CD4-positive, alpha-beta memory T cell (primary cell): ENCODE results near the gene TEP1. TPM values are rescaled to one million over a fixed set of nuclear protein-coding genes. Genes with fewer than 3 reads are reported as not detected.

Source experiments
- CTCF ChIA-PET: fragments of 350-600 bp; sonication (Branson Sonifier 250); formaldehyde crosslinking; loops from one replicate; lab custom pipeline; 2021; ENCODE audit warnings: inconsistent platforms; ENCODE audit not compliant: partially characterized antibody; lab: Charles Lee
- POLR2A ChIA-PET: fragments of 350-600 bp; sonication (Branson Sonifier 250); formaldehyde crosslinking; loops from one replicate; lab custom pipeline; 2021; ENCODE audit not compliant: partially characterized antibody; lab: Charles Lee
- DNase-seq, 5 donors: peaks; one replicate each; pipeline versions ENCODE4 v3.0.0 to v3.0.0-alpha.2; 2020 to 2022; ENCODE audit warnings: mixed read lengths in 1 of 5
- H3K27ac ChIP-seq: one replicate; pipeline ENCODE4 v1.7.0; 2013; ENCODE audit warnings: low read depth, low read length
- H3K27me3 ChIP-seq: 2 replicates; pipeline ENCODE4 v1.7.0; 2013; ENCODE audit warnings: mild to moderate bottlenecking, low read length, moderate library complexity; ENCODE audit not compliant: insufficient read depth
- H3K36me3 ChIP-seq: 2 replicates; pipeline ENCODE4 v1.7.0; 2013; ENCODE audit warnings: mild to moderate bottlenecking, low read length, moderate library complexity; ENCODE audit not compliant: insufficient read depth
- H3K4me1 ChIP-seq: 2 replicates; pipeline ENCODE4 v1.7.0; 2013; ENCODE audit warnings: mild to moderate bottlenecking, low read length, moderate library complexity; ENCODE audit not compliant: insufficient read depth
- H3K4me3 ChIP-seq, 2 donors: one replicate each; pipeline ENCODE4 v1.7.0; 2013; ENCODE audit warnings: low read length in 2 of 2, mild to moderate bottlenecking in 1 of 2
- H3K9me3 ChIP-seq, 2 donors: one replicate each; pipeline ENCODE4 v1.7.0; 2013; ENCODE audit warnings: low read length in 2 of 2, control low read depth in 1 of 2; ENCODE audit not compliant: control insufficient read depth in 1 of 2
- H3K27ac Mint-ChIP-seq, 7 donors: one replicate each; pipeline ENCODE4 v1.8.0; 2020 to 2021; ENCODE audit warnings: mixed read lengths in 7 of 7, mild to moderate bottlenecking in 6 of 7, inconsistent platforms in 3 of 7, moderate library complexity in 3 of 7
- H3K27me3 Mint-ChIP-seq, 2 donors: one replicate each; pipeline ENCODE4 v1.8.0; 2020 to 2021; ENCODE audit warnings: mixed read lengths in 2 of 2
- H3K36me3 Mint-ChIP-seq, 2 donors: one replicate each; pipeline ENCODE4 v1.8.0; 2020 to 2021; ENCODE audit warnings: mixed read lengths in 2 of 2, inconsistent platforms in 1 of 2, mild to moderate bottlenecking in 1 of 2
- H3K4me1 Mint-ChIP-seq, 4 donors: one replicate each; pipeline ENCODE4 v1.8.0; 2020 to 2021; ENCODE audit warnings: mixed read lengths in 4 of 4, mild to moderate bottlenecking in 1 of 4
- H3K4me3 Mint-ChIP-seq, 8 donors: one replicate each; pipeline ENCODE4 v1.8.0; 2020 to 2021; ENCODE audit warnings: mixed read lengths in 8 of 8, mild to moderate bottlenecking in 7 of 8, moderate library complexity in 6 of 8, inconsistent platforms in 3 of 8
- H3K9me3 Mint-ChIP-seq, 8 donors: one replicate each; pipeline ENCODE4 v1.8.0; 2020 to 2021; ENCODE audit warnings: mixed read lengths in 8 of 8, mild to moderate bottlenecking in 5 of 8, inconsistent platforms in 3 of 8, moderate library complexity in 1 of 8
- intact Hi-C: fragments of 100-400 bp; cut with micrococcal nuclease; formaldehyde crosslinking; loops from one replicate; pipeline ENCODE4 v1.15.1; 2023
- polyA plus RNA-seq, 2 donors: library from polyadenylated mRNA; unstranded; fragments of 300-500 nt; fragmentation: Illumina TruSeq; gene quantifications; one replicate each; pipeline ENCODE4 v1.2.3, GENCODE V29; 2021
- total RNA-seq, 2 experiments: library from RNA; stranded (reverse); gene quantifications; one replicate each; pipeline ENCODE4 v1.2.3, GENCODE V29; 2021

TEP1 gene
- total and polyA plus RNA-seq, 4 experiments from 2014 or later: 6.8 to 67.3 (median 66.7) TPM; not detected in 1

DNA sequence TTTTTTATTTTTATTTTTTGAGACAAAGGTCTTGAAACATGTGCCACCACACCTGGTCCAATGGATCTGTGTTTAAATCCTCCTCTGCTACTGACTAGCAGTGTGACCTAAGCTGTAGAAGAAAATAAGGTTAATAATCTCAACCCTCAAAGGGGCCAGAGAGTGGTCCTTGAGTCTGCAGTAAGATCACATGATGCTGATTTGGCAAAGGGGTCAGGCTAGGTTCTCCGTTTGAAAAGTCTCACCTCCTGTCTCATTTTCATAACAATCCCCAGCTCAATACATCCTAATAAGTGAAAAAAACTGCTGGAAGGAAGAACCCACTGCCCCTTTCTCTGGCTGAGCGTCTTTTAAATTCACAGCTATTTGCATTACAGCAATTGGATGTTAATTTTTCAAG lies 8.0 kb upstream of the TEP1 start:
- POLR2A ChIA-PET: interaction anchor here (1.1 kb wide), 1 partner anchor 34 kb away, joined by 3 read pairs; the partner anchor contains the start of genes APEX1 and OSGEP
- H3K4me1 Mint-ChIP-seq: peaks cover 0 to 1% (median 0%) of the 10 kb centered on the region in 4 donors
- Histone ChIP-seq H3K27me3 (no peaks in the 10 kb centered on the region), H3K9me3 (no peaks in the 10 kb centered on the region), H3K27ac (no peak overlapping the region), H3K4me3 (no peak overlapping the region), H3K36me3 (no peaks in the 10 kb centered on the region), H3K4me1 (peaks cover under 1% of the 10 kb centered on the region)
- no peak overlapping the region for H3K27ac Mint-ChIP-seq
- CTCF ChIA-PET: interaction anchor here (1.3 to 2.1 kb wide), 3 partner anchors 93 to 159 kb away, joined by 3 to 6 read pairs (median 5); no protein-coding TSS in a partner anchor
- no peak for DNase-seq
- H3K36me3 Mint-ChIP-seq: no peaks in the 10 kb centered on the region
- H3K9me3 Mint-ChIP-seq: no peaks in the 10 kb centered on the region
- intact Hi-C loops: no loop called here
- H3K4me3 Mint-ChIP-seq: no peak overlapping the region
- peaks cover 1 to 2% of the 10 kb centered on the region in 2 donors for H3K27me3 Mint-ChIP-seq

DNA sequence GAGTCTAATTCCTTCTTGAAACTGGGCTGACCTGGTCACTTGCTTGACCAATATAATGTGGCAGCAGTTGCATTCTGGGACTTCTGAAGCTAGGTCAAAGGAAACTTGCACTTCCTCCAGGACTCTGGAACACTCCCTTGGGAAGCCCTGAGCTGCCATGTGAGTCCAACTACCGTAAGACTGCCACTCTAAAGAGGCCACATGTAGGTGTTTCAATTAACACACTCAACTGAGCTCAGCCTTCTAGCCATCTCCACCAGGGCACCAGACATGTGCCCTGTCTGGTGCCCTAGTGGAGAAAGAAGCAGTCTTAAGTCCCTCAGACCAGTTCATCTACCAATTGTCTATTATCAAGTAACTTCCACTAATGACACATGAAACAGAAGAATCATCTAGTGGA lies 6.1 kb upstream of the TEP1 start:
- H3K4me3 Mint-ChIP-seq: no peak overlapping the region
- peaks cover 0 to 1% of the 10 kb centered on the region in 2 donors for H3K27me3 Mint-ChIP-seq
- Histone ChIP-seq H3K4me3 (no peak overlapping the region), H3K27me3 (no peaks in the 10 kb centered on the region), H3K9me3 (no peaks in the 10 kb centered on the region), H3K36me3 (no peaks in the 10 kb centered on the region), H3K27ac (no peak overlapping the region), H3K4me1 (peaks cover 10% of the 10 kb centered on the region)
- no peaks in the 10 kb centered on the region for H3K9me3 Mint-ChIP-seq
- intact Hi-C loops: no loop called here
- ChIA-PET CTCF (no interaction called here), POLR2A (no interaction called here)
- H3K27ac Mint-ChIP-seq: no peak overlapping the region
- peaks cover 3 to 14% (median 6%) of the 10 kb centered on the region in 4 donors for H3K4me1 Mint-ChIP-seq
- no peaks in the 10 kb centered on the region for H3K36me3 Mint-ChIP-seq
- no peak for DNase-seq

DNA sequence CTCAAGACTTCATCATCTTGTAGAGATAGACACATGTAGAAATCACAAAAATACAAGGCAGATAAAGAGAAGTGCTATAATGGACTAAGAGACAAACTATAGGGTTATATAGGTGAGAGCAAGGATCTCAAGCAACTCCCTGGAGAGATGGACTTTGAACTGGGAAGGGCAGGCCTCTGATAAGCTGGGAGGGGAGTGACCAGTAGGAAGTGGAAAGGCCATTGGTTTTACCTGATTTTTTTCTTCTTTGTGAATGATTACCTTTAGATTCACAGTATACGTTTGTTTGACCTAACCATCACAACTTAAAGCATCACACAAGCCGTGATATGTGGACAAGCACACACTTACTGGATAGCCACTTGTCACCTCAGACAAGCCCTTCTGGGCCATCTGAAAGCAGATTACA lies 5.2 kb upstream of the TEP1 start:
- Mint-ChIP-seq H3K27ac (no peak overlapping the region), H3K4me3 (peak overlapping the region in 1 of 8 donors; percentile 12), H3K27me3 (peaks cover 0 to 1% of the 10 kb centered on the region in 2 donors), H3K36me3 (peaks cover 0 to 3% of the 10 kb centered on the region in 2 donors), H3K4me1 (peaks cover 9 to 21% (median 13%) of the 10 kb centered on the region in 4 donors), H3K9me3 (no peaks in the 10 kb centered on the region)
- intact Hi-C loops: no loop called here
- DNase-seq: no peak
- POLR2A ChIA-PET: no interaction called here
- no peak overlapping the region for H3K27ac ChIP-seq
- H3K4me3 ChIP-seq: no peak overlapping the region
- H3K36me3 ChIP-seq: no peaks in the 10 kb centered on the region
- H3K4me1 ChIP-seq: peaks cover 19% of the 10 kb centered on the region
- no peaks in the 10 kb centered on the region for H3K27me3 ChIP-seq
- H3K9me3 ChIP-seq: no peaks in the 10 kb centered on the region
- CTCF ChIA-PET: interaction anchor here (1.4 to 2.5 kb wide), 2 partner anchors 72 to 91 kb away, joined by 3 to 10 read pairs; no protein-coding TSS in a partner anchor

DNA sequence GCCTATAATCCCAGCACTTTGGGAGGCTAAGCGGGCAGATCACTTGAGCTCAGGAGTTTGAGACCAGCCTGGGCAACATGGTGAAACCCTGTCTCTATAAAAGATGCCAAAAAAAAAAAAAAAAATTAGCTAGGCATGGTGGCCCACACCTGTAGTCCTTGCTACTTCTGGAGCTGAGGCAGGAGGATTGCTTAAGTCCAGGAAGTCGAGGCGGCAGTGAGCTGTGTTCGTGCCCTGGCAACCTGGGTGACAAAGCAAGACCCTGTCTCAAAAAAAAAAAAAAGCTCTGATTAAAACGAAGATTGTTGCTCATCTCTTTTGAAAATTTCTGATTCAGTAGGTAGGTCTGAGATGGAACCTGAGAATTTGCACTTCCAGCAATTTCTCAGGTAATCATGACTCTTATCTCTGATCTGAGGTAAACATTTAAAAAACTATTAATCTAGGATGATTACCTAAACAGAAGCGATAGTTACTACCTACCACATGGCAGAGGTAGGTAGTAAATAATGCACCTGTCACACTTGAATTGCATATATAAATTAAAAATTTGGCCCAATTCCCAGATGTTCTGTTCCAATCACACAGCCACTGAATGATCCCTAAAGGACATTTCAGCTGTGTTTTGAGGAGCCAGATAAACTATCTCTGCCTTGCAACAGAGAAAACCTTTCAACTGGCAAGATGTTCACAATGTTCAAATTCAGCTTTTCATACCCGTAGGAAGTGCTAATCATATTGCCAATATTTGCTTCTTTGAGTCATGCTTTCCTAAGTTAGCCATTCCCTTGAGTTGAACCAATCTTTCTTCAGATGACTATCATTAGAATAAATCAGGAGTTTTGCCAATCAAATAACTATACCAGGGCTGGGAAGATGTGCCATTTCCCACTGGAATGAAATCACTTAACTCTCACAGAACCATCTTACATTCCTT lies 4.2 kb upstream of the TEP1 start:
- H3K4me1 ChIP-seq: peaks cover 19% of the 10 kb centered on the region
- peak overlapping the region in 1 of 7 donors; percentile 13 for H3K27ac Mint-ChIP-seq
- peaks cover 10 to 25% (median 18%) of the 10 kb centered on the region in 4 donors for H3K4me1 Mint-ChIP-seq
- ChIA-PET CTCF (interaction anchor here (0.7 to 2.5 kb wide), 9 partner anchors 12 to 196 kb away, joined by 3 to 10 read pairs (median 3); no protein-coding TSS in a partner anchor), POLR2A (no interaction called here)
- intact Hi-C loops: no loop called here
- DNase-seq: no peak
- H3K9me3 Mint-ChIP-seq: no peaks in the 10 kb centered on the region
- no peaks in the 10 kb centered on the region for H3K27me3 ChIP-seq
- H3K36me3 Mint-ChIP-seq: peaks cover 0 to 3% of the 10 kb centered on the region in 2 donors
- no peaks in the 10 kb centered on the region for H3K36me3 ChIP-seq
- no peak overlapping the region for H3K4me3 ChIP-seq
- H3K27ac ChIP-seq: no peak overlapping the region
- H3K4me3 Mint-ChIP-seq: no peak overlapping the region
- H3K27me3 Mint-ChIP-seq: no peaks in the 10 kb centered on the region
- H3K9me3 ChIP-seq: no peaks in the 10 kb centered on the region

DNA sequence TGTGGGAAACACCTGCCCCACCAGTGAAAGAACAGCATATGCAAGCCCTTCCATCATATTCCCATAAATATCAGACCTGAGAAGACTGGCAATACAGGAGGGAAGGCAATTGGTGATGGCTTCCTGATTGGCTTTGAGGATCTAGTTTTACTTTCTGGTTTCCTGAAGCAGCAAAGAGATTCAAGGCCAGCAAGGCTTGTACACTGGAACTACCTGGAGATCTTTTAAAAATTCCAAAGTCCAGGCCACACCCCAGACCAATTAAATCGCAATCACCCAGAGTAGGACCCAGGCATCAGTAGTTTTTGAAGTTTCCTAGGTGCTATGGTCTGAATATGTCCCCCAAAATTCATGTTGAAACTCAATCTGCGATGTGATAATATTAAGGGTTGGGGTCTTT lies 2.9 kb upstream of the TEP1 start:
- Histone ChIP-seq H3K4me1 (peaks cover 31% of the 10 kb centered on the region), H3K9me3 (no peaks in the 10 kb centered on the region), H3K27ac (no peak overlapping the region), H3K4me3 (no peak overlapping the region), H3K36me3 (no peaks in the 10 kb centered on the region), H3K27me3 (no peaks in the 10 kb centered on the region)
- no peak for DNase-seq
- Mint-ChIP-seq H3K27ac (peak overlapping the region in 3 of 7 donors; percentile 19 to 68 (median 43)), H3K4me1 (peaks cover 19 to 35% (median 27%) of the 10 kb centered on the region in 4 donors), H3K27me3 (no peaks in the 10 kb centered on the region), H3K9me3 (no peaks in the 10 kb centered on the region), H3K4me3 (no peak overlapping the region), H3K36me3 (peaks cover 0 to 8% of the 10 kb centered on the region in 2 donors)
- POLR2A ChIA-PET: interaction anchor here (0.8 to 4.4 kb wide), 6 partner anchors 9 to 194 kb away, joined by 3 to 33 read pairs (median 5); partner anchors contain the start of genes APEX1, OSGEP and PIP4P1
- intact Hi-C loops: no loop called here
- CTCF ChIA-PET: interaction anchor here (0.7 to 3.9 kb wide), 40 partner anchors 8 to 247 kb away, joined by 3 to 68 read pairs (median 7); partner anchors contain the start of genes APEX1, OSGEP, PARP2 and PIP4P1

DNA sequence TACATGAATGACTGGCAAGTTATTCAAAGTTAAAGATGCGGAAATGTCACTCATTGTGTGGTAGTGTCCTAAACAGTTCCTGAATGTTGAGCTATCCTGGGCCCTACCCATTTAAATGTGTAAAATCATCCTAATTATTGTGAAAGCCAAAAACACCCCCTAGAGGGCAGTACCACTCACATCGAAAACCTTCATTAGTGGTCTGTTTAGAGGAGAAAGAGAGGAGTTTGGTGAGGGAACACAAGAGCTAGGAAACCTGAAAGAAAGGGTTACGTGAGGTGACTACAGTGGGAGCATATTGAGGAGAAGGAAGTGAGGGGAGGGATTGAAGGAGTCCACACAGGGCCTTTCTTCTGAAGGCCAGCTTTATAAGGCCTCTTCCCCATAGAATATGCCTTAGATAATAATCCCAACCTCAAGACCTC lies 2.5 kb upstream of the TEP1 start:
- no peak overlapping the region for H3K4me3 ChIP-seq
- Mint-ChIP-seq H3K27me3 (no peaks in the 10 kb centered on the region), H3K36me3 (peaks cover 0 to 8% of the 10 kb centered on the region in 2 donors), H3K27ac (peak overlapping the region in 5 of 7 donors; percentile 11 to 68 (median 19)), H3K4me3 (peak overlapping the region in 3 of 8 donors; percentile 14 to 63 (median 26)), H3K4me1 (peaks cover 22 to 39% (median 30%) of the 10 kb centered on the region in 4 donors), H3K9me3 (no peaks in the 10 kb centered on the region)
- no peak overlapping the region for H3K27ac ChIP-seq
- no peaks in the 10 kb centered on the region for H3K36me3 ChIP-seq
- H3K9me3 ChIP-seq: no peaks in the 10 kb centered on the region
- intact Hi-C loops: loop anchor here (1.0 to 2.0 kb wide), 3 partner anchors 88 to 194 kb away; no protein-coding TSS in a partner anchor
- H3K27me3 ChIP-seq: no peaks in the 10 kb centered on the region
- ChIA-PET POLR2A (interaction anchor here (0.8 to 4.4 kb wide), 10 partner anchors 9 to 265 kb away, joined by 3 to 34 read pairs (median 5); partner anchors contain the start of genes APEX1, OSGEP, PARP2 and PIP4P1), CTCF (interaction anchor here (0.7 to 3.9 kb wide), 44 partner anchors 8 to 365 kb away, joined by 3 to 68 read pairs (median 6); partner anchors contain the start of genes APEX1, OSGEP, PARP2 and PIP4P1)
- DNase-seq: peak; percentile 50 to 59 (median 56)
- peaks cover 36% of the 10 kb centered on the region for H3K4me1 ChIP-seq
